ENCODE results near the gene ASXL3.
A peak's percentile ranks its signal among the peaks of the same experiment; 100 is the strongest.

The ASXL3 gene

DNA sequence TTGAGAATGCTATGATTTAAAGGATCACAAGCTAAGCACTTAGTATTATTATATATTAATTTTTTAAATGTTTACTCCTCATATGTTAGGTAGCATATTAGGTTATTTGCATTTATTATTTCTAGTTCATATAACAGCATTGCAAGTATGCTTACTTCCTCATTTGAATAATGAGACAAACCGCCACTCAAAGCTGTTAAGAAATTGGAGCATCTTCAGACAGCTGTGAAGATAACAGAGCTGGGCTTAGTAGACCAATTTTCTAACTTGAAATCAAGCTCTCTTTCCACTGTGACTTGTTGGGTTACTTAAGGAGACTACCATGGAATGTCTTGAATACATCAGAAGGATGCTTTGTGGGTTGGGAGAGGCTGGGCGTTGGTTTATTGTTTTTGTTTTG, 139.3 kb downstream of the ASXL3 start:
- no peak for DNase-seq (ENCODE audit: low spot score)

DNA sequence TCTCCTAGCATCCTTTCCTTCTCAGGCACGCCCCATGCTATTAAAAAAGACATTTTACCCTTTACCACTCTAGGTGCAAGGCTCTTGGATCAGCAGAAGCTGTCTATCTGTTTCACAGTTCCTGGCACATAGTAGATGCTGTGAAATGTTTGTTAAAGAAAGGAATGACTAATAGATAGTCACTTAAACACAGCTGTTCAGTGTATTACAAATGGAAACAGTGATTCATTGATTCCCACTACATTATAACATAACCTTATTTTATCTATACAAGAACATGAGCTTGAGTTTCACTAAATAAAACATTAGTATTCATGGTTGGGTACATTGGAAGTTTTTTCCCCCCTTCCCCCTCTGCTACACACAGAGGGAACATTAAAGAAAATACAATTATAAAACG, 142.1 kb downstream of the ASXL3 start:
- DNase-seq (ENCODE audit: low spot score): no peak

DNA sequence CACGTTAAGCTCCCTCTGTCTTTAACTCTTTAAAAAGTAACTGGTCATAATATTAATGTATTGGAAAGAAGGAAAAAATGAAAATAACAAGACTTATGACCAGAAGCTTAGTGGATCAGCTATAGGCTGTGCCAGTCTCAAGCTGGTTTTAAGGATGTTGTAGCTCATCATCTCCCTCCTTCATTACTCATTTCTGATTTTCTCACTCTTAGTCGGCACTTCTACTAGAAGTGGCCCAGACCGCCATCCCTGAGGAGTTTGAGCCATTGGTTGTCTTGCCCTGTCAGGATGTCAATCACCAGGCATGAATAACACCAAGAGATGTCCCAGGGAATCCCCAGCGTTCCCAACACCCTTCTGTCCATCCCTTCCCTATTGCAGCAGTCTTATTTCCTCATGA, 151.5 kb downstream of the ASXL3 start:
- DNase-seq (ENCODE audit: low spot score): no peak

DNA sequence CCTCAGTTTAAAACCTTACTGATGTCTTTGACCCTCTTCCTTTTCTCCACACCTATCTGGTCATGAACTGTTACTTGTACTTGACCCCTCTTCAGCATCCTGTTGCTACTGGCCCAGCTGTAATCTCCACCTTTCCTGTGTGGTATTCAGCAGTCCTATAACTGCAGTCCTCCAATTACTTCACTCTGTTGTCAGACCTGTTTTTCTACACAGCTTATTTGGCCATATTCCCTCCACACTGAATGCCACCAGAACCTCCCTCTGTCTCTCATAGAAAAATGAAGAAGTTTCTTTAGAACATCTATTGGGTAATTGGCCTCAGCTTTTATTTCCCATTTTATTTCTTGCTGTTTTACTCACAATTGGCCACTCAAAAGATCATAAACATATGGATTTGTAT, 155.4 kb downstream of the ASXL3 start:
- DNase-seq (ENCODE audit: low spot score): no peak

DNA sequence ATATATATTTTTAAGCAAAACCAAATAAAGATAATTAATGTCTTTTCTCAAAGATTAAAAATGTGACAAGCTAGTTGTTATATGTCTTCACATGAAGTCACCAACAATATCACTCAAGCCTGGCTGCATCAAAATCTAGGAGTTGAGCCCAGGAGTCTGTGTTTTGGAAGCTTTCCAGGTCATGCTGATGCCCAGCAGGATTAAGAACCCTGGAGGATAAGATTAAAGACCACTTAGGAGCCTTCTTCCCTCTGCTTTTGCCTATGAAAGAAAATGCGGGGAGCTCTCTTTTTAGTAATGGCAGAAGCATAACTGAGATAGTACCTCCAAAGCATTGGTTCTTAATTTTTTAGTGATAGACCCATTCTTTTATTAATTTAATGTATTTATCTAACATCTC, 157.4 kb downstream of the ASXL3 start:
- DNase-seq (ENCODE audit: low spot score): no peak

DNA sequence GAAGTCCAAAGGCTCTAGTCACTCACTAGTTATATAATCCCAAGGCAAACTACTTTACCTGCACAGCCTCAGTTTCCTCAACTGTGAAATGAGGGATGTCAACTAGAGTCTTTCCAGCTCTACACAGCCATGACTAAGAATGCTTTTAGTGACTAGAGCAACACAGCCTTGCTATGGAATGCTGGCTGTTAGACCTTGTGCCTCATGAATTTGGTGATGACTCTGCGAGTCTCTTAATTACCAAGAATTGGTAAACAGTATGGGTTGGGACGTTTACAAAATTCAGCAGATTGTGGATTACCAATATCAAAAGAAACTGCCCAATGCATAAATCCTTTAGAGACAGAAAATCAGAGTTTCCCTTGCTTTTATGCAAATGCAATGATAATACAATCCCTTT, 163.7 kb downstream of the ASXL3 start:
- DNase-seq (ENCODE audit: low spot score): no peak

- DNase-seq (ENCODE audit: low spot score): no peak
Observed at GRCh38 chr18:33744032-33744697, 166.1 kb downstream of the ASXL3 start.

- no peak for DNase-seq (ENCODE audit: low spot score)
Observed at GRCh38 chr18:33745151-33745795, 167.3 kb downstream of the ASXL3 start.

DNA sequence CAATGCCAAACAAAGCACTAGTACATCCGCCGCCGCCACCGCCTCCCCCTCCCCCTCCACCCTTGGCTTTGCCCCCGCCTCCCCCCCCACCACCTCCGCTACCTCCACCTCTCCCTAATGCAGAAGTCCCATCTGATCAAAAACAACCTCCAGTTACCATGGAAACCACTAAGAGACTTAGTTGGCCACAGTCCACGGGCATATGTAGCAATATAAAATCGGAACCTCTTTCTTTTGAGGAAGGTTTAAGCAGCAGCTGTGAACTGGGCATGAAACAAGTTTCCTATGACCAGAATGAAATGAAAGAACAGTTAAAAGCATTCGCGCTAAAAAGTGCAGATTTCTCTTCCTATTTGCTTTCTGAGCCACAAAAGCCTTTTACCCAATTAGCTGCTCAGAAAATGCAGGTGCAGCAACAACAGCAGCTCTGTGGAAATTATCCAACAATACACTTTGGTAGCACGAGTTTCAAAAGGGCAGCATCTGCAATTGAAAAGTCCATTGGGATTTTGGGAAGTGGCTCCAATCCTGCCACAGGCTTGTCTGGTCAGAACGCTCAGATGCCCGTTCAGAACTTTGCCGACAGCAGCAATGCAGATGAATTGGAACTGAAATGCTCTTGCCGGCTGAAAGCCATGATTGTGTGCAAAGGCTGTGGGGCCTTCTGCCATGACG, 168.0 kb downstream of the ASXL3 start:
- no peak for DNase-seq (ENCODE audit: low spot score)

GRCh38 chr18:33749834-33750233, 171.8 kb downstream of the ASXL3 start:
- DNase-seq (ENCODE audit: low spot score): no peak

DNA sequence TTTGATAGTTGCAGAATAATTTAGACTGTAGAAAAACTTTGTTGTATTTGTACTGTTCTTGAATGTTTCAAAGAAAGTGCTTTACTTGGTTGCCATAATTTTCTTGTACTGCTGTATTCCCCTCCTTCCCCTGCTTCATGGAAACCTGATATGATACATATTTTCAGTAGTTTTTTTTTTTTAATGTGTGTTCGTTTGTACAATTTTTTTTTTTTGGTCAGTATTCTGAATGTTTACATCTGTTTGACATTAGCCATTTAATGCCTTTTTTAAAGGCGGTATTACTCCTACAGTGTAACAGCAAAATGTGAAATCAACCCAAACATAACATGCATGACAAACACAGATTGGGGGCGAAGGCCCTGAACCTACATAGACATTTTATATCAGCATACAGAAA, 172.3 kb downstream of the ASXL3 start:
- no peak for DNase-seq (ENCODE audit: low spot score)

- DNase-seq (ENCODE audit: low spot score): no peak
Observed at GRCh38 chr18:33751613-33752221, 173.7 kb downstream of the ASXL3 start.

GRCh38 chr18:33755391-33755790, 177.4 kb downstream of the ASXL3 start:
- DNase-seq (ENCODE audit: low spot score): no peak

DNA sequence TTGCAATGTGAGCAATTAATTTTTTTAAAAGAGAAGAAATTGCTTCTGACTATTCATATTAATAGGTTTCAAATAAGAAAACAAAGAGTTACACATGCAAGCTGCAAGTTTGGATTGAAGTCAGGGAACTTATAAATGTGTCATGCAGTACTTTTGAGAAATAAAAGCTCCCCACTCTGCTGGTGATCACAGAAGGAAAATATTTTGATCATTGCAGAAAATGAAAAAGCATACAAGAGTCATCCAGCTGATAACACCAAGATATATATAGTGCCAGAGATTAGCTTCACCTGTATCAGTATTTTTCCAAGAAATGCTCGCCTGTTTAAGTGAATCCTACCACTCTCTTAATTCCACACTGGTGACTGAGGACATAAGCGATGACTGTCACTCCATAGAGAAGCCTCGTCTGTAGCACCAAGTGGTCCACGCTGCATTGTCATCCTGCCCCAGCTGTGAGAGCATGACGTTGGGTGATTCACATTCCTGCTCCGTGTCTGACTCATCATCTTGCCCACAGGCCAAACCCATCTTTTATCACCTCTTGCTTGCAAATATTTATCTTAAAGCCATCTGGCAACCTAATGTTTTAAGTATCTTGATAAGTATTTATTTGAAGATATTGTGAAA, 178.0 kb downstream of the ASXL3 start:
- DNase-seq (ENCODE audit: low spot score): peak; percentile 58

- no peak for DNase-seq (ENCODE audit: low spot score)
Observed at GRCh38 chr18:33757037-33757436, 179.0 kb downstream of the ASXL3 start.

DNA sequence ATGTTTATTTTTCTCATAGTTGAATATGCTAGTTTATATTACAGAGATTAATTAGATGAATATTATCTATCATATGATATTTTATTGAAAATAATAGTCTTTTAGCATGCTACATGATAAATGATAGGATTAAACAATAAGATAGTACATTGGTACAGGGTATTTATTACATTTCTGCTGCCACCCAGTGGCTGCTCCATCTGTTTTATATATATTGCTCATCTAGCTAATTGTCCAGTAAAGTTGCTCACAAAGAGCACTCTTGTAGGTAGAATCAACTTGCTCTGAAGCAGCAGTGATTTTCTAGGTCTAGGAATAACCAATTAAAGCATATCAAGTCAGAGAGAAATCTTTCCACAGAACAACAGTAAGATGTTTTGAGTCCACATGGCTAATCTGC, 183.3 kb downstream of the ASXL3 start:
- peak; percentile 18 for DNase-seq (ENCODE audit: low spot score)

DNA sequence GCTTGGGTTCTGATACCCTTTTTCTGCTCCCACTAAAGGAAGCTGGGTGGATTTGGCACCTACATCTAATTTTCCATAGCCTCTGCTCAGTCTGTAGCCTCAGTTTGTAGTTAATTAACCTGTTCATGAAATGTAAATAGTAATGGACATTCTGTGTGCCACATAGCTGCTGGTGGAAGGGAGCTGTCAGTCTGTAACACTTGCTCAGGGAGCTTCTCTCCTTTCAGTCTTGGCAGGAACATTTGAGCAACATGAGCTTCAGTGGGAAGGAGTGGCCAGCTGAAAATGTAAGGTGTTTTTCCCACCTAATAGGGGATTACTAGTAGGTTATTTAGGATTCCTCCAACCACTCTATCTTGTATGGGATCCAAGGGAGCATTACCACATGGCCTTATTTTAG, 203.4 kb downstream of the ASXL3 start:
- DNase-seq (ENCODE audit: low spot score): no peak
